NCI-H1105 treated with DMSO at 0.1 percent for 48 hours (cell line): ENCODE data around the gene DSCAM.
"Not testable (repeated sequence)": the region's sequence is repeated elsewhere in the genome, so short reads cannot be mapped to it uniquely, and the experiment has no call there.

Experiments
- DNase-seq: peaks from one replicate; lab custom pipeline; 2025; lab: John Stamatoyannopoulos, UW

The DSCAM gene

GRCh38 chr21:40242586-40243265, 604.2 kb downstream of the DSCAM start:
- no peak for DNase-seq

- peak; percentile 16 for DNase-seq
These were observed 611.4 kb downstream of the DSCAM start for GRCh38 chr21:40235528-40235927.

- DNase-seq: no peak
These were observed 615.0 kb downstream of the DSCAM start for GRCh38 chr21:40231979-40232378.

- no peak for DNase-seq
These were observed 619.9 kb downstream of the DSCAM start for GRCh38 chr21:40227096-40227495.

- DNase-seq: peak; percentile 85
These were observed 631.0 kb downstream of the DSCAM start for GRCh38 chr21:40215941-40216340.

GRCh38 chr21:40210251-40210650, 636.7 kb downstream of the DSCAM start:
- no peak for DNase-seq

GRCh38 chr21:40208948-40209345, 638.0 kb downstream of the DSCAM start:
- no peak for DNase-seq

- no peak for DNase-seq
These were observed 638.6 kb downstream of the DSCAM start for GRCh38 chr21:40208206-40208947.

GRCh38 chr21:40200946-40201345, 646.0 kb downstream of the DSCAM start:
- DNase-seq: peak; percentile 4

- no peak for DNase-seq
These were observed 646.8 kb downstream of the DSCAM start for GRCh38 chr21:40200126-40200525.

GRCh38 chr21:40194185-40194980, 652.6 kb downstream of the DSCAM start:
- DNase-seq: no peak

- no peak for DNase-seq
These were observed 655.3 kb downstream of the DSCAM start for GRCh38 chr21:40191616-40192015.

- DNase-seq: no peak
These were observed 655.8 kb downstream of the DSCAM start for GRCh38 chr21:40191196-40191595.

- DNase-seq: no peak
These were observed 658.9 kb downstream of the DSCAM start for GRCh38 chr21:40187946-40188654.

- DNase-seq: no peak
These were observed 659.7 kb downstream of the DSCAM start for GRCh38 chr21:40187244-40187643.

- no peak for DNase-seq
These were observed 660.9 kb downstream of the DSCAM start for GRCh38 chr21:40186045-40186444.

GRCh38 chr21:40185208-40185607, 661.8 kb downstream of the DSCAM start:
- DNase-seq: no peak

GRCh38 chr21:40182491-40182890, 664.5 kb downstream of the DSCAM start:
- DNase-seq: not testable (repeated sequence)

- DNase-seq: no peak
These were observed 667.8 kb downstream of the DSCAM start for GRCh38 chr21:40179166-40179565.

GRCh38 chr21:40178726-40179125, 668.2 kb downstream of the DSCAM start:
- DNase-seq: no peak

GRCh38 chr21:40177979-40178378, 669.0 kb downstream of the DSCAM start:
- DNase-seq: peak; percentile 74

- DNase-seq: peak; percentile 99
These were observed 670.2 kb downstream of the DSCAM start for GRCh38 chr21:40176724-40177123.
